Stimulated activated CD4-positive, alpha-beta T cell treated with anti-CD3 and anti-CD28 coated beads, Interleukin-4, amount 100 ng/mL, for 1 hour (primary cell): ENCODE results near the gene ESF1.
"Not testable (repeated sequence)": the region's sequence is repeated elsewhere in the genome, so short reads cannot be mapped to it uniquely, and the experiment has no call there.

Experiments
- DNase-seq: peaks from one replicate; pipeline ENCODE4 v3.0.0-alpha.2; 2020

ESF1 gene

GRCh38 chr20:13786143-13786828 lies 1.6 kb upstream of the ESF1 start:
- DNase-seq, result no peak

- no peak for DNase-seq
These were observed 337 bp downstream of the ESF1 start for GRCh38 chr20:13784271-13784892.

DNA sequence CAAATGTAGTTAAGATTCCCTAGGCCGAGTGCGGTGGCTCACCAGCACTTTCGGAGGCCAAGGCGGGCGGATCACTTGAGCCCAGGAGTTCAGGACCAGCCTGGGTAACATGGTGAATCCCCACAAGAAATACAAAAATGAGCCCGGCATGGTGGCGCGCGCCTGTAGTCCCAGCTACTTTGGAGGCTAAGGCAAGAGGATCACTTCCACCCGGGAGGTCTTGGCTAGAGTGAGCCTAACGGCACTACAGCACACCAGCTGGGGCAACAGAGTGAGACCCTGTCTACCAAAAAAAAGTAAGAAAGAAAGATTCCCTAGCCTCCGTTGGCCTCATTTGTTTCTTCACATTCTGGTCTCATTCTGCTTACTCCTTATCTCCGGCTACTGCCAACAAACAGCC lies 1.2 kb downstream of the ESF1 start:
- no peak for DNase-seq

- DNase-seq, result no peak
These were observed 5.9 kb downstream of the ESF1 start for GRCh38 chr20:13778827-13779226.

GRCh38 chr20:13777171-13777601 lies 7.5 kb downstream of the ESF1 start:
- no peak for DNase-seq

- DNase-seq, result no peak
These were observed 8.9 kb downstream of the ESF1 start for GRCh38 chr20:13775867-13776266.

DNA sequence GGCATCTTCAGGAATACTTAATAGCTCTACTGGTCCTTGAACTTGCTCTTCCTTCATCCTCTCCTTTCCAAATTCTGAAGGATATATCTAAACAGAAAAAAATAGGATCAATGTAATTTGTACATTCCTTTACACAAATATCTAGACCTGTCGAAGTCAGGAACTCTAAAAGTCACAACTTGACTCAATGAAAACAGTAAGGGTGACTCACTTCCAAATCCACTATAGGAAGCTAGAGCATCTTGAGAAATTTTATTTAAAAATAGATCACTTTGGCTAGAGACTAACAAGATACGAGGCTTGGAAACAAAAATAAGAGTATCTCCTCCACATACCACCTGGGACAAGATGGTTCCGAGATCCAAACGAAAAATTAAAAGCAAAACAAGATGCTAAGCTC lies 12.2 kb downstream of the ESF1 start:
- no peak for DNase-seq

- DNase-seq, result no peak
These were observed 12.8 kb downstream of the ESF1 start for GRCh38 chr20:13771853-13772453.

- DNase-seq, result no peak
These were observed 14.6 kb downstream of the ESF1 start for GRCh38 chr20:13770141-13770540.

GRCh38 chr20:13765868-13766416 lies 18.8 kb downstream of the ESF1 start:
- DNase-seq, result no peak

GRCh38 chr20:13765299-13765698 lies 19.4 kb downstream of the ESF1 start:
- no peak for DNase-seq

DNA sequence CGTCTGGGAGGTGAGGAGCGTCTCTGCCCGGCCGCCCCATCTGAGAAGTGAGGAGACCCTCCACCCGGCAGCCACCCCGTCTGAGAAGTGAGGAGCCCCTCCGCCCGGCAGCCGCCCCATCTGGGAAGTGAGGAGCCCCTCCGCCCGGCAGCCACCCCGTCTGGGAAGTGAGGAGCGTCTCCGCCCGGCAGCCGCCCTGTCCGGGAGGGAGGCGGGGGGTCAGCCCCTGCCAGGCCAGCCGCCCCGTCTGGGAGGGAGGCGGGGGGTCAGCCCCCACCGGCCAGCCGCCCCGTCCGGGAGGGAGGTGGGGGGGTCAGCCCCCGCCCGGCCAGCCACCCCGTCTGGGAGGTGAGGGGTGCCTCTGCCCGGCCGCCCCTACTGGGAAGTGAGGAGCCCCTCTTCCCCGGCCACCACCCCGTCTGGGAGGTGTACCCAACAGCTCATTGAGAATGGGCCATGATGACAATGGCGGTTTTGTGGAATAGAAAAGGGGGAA lies 24.2 kb downstream of the ESF1 start:
- not testable (repeated sequence) for DNase-seq

DNA sequence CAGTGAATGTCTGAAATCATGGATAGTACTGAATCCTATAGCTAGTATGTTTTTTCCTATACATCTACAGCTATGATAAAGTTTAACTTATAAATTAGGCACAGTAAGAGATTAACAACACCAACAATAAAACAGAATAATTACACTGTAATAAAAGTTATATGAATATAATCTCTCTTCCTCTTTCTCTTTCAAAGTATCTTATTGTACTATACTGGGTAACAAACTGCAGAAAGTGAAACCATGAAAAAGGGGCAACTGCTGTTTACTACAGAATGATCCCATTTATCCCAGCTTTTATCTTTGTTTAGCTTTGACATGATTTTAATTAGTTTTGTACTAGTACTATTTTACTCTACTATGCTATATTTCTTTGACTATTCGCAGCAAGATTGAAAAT lies 25.8 kb downstream of the ESF1 start:
- no peak for DNase-seq

- no peak for DNase-seq
These were observed 28.2 kb downstream of the ESF1 start for GRCh38 chr20:13756551-13756950.

- no peak for DNase-seq
These were observed 28.9 kb downstream of the ESF1 start for GRCh38 chr20:13755809-13756208.

- DNase-seq, result no peak
These were observed 31.2 kb downstream of the ESF1 start for GRCh38 chr20:13753436-13754036.

DNA sequence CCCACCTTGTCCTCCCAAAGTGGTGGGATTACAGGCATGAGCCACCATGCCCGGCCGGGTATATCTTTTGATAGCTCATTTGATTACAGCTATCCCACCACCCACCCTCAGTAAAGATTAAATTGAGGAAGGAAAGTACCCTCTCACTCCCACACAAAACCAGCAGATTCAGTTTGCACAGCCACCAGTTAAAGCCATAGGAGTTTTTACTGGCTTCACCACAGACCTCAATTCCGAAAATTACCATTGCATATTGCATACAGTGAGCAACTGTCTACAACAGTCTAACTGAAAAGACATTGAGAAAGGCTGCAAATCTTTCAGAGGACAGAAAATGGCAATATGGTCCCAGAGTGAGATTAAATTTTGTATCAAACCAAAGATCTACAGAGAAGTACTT lies 34.9 kb downstream of the ESF1 start:
- no peak for DNase-seq

DNA sequence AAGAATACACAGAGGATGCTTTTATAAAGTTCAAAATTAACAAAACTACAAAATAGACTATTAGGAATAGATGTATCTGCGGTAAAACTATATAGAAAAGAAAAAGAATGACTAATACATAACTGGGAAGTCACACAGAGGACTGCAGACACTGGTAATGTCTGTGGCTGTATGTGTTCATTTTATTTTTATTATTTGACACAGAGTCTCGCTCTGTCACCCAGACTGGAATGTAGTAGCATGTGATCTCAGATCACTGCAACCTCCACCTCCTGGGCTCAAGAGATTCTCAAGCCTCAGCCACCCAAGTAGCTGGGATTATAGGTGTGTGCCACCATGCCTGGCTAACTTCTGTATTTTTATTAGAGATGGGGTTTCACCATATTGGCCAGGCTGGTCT lies 38.9 kb downstream of the ESF1 start:
- DNase-seq, result no peak

GRCh38 chr20:13744352-13744751 lies 40.4 kb downstream of the ESF1 start:
- DNase-seq, result no peak

DNA sequence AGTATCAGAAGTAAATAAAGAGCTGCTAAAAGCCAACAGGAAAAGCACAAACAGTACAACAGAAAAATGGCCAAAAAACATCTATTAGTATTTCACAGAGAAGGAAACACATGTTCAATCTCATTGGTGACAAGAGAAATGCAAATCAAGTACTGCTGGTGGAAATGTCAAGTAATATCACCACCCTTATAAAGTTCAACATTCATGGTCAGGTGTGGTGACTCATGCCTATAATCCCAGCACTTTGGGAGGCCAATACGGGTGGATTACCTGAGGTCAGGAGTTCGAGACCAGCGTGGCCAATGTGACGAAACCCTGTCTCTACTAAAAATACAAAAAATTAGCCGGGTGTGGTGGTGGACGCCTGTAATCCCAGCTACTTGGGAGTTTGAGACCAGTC lies 42.8 kb downstream of the ESF1 start:
- no peak for DNase-seq

- DNase-seq, result no peak
These were observed 44.7 kb downstream of the ESF1 start for GRCh38 chr20:13739731-13740649.

- DNase-seq, result not testable (repeated sequence)
These were observed 46.5 kb downstream of the ESF1 start for GRCh38 chr20:13738187-13738586.
